Panc1 (cell line): ENCODE data around the gene ASB7. TPM values are rescaled to one million over a fixed set of nuclear protein-coding genes. Genes with fewer than 3 reads are reported as not detected.

Experiments
- ATAC-seq: fragments of 200-7000 bp; cut with Tn5 transposase; 2 replicates; pipeline ENCODE4 v1.9.1; 2020; ENCODE audit warnings: mild to moderate bottlenecking, moderate library complexity
- BruUV-seq: library from RNA; stranded (reverse); fragments of 400-500 nt; replicated peaks from 2 replicates; lab custom pipeline; 2021; lab: Mats Ljungman, UMichigan
- CTCF ChIA-PET: fragments of 300-600 bp; sonication (Branson Sonifier 250); formaldehyde crosslinking; loops from one replicate; lab custom pipeline; 2022; ENCODE audit warnings: antibody characterized with exemption; lab: Charles Lee
- POLR2A ChIA-PET: fragments of 300-600 bp; sonication (Branson Sonifier 250); formaldehyde crosslinking; loops from one replicate; lab custom pipeline; 2022; ENCODE audit warnings: antibody characterized with exemption; lab: Charles Lee
- DNase-seq: peaks from one replicate; pipeline ENCODE4 v3.0.0-alpha.2; 2010; ENCODE audit warnings: low read depth, low spot score
- H3K27ac ChIP-seq: 2 replicates; pipeline ENCODE4 v1.5.1; 2011; ENCODE audit warnings: mild to moderate bottlenecking, low read length, inconsistent platforms
- H3K27me3 ChIP-seq: fragments of 200-500 bp; sonication (Bioruptor generic); 2 replicates; pipeline ENCODE4 v1.6.0; 2014; ENCODE audit warnings: low read length, inconsistent platforms; ENCODE audit not compliant: control insufficient read depth, insufficient read depth
- H3K36me3 ChIP-seq: fragments of 200-500 bp; sonication (Bioruptor generic); 2 replicates; pipeline ENCODE4 v1.5.1; 2014; ENCODE audit warnings: inconsistent platforms, mild to moderate bottlenecking, low read length, moderate library complexity; ENCODE audit not compliant: control insufficient read depth, insufficient read depth
- H3K4me1 ChIP-seq: 2 replicates; pipeline ENCODE4 v1.5.1; 2011; ENCODE audit warnings: inconsistent platforms, mild to moderate bottlenecking, low read length, moderate library complexity; ENCODE audit not compliant: control insufficient read depth, insufficient read depth
- H3K4me3 ChIP-seq, 2 experiments: 2 replicates each; pipeline ENCODE4 v1.5.1; 2011 to 2012; ENCODE audit warnings: low read depth in 2 of 2, low read length in 2 of 2, mild to moderate bottlenecking in 2 of 2, inconsistent platforms in 1 of 2, moderate library complexity in 1 of 2
- H3K9me3 ChIP-seq: fragments of 200-500 bp; sonication (Bioruptor generic); 2 replicates; pipeline ENCODE4 v1.5.1; 2014; ENCODE audit warnings: low read depth, mild to moderate bottlenecking, inconsistent platforms, low read length, moderate library complexity; ENCODE audit not compliant: control insufficient read depth, insufficient read depth
- CTCF ChIP-seq: fragments of 450-650 bp; IDR thresholded peaks from 2 replicates; pipeline ENCODE4 v1.5.1; 2017; ENCODE audit warnings: mild to moderate bottlenecking
- POLR2AphosphoS5 ChIP-seq: IDR thresholded peaks from 2 replicates; pipeline ENCODE4 v1.6.1; 2012; ENCODE audit warnings: mild to moderate bottlenecking, low read depth, low read length, moderate library complexity
- REST ChIP-seq, 2 experiments: IDR thresholded peaks; 2 replicates each; pipeline ENCODE4 v1.6.1; 2011 to 2012; ENCODE audit warnings: low read depth in 2 of 2, control low read depth in 1 of 2, low read length in 1 of 2, mild to moderate bottlenecking in 1 of 2, moderate library complexity in 1 of 2; ENCODE audit not compliant: insufficient read depth in 1 of 2
- SIN3A ChIP-seq: IDR thresholded peaks from 2 replicates; pipeline ENCODE4 v1.6.1; 2012; ENCODE audit warnings: low read depth, mild to moderate bottlenecking, low read length, moderate library complexity, borderline replicate concordance; ENCODE audit not compliant: insufficient read depth
- TCF7L2 ChIP-seq: IDR thresholded peaks from 2 replicates; pipeline ENCODE4 v1.6.1; 2011; ENCODE audit warnings: mild to moderate bottlenecking, low read depth, low read length, inconsistent platforms
- in situ Hi-C: cut with HindIII; loops from 2 replicates; pipeline ENCODE4 v1.10.0; 2016; ENCODE audit warnings: low sequenced_read_pairs, low pct_unique_long_range_greater_than_20kb
- intact Hi-C: fragments of 100-400 bp; cut with micrococcal nuclease; formaldehyde crosslinking; loops from one replicate; pipeline ENCODE4 v1.10.0; 2022; ENCODE audit not compliant: unreplicated experiment
- total RNA-seq: library from RNA; stranded (reverse); gene quantifications from one replicate; pipeline ENCODE4 v1.2.1, GENCODE V29; 2021; ENCODE audit not compliant: unreplicated experiment

ASB7 gene
- total RNA-seq, 1 experiment from 2014 or later: 18.1 TPM

- no peaks in the 10 kb centered on the region for H3K4me1 ChIP-seq
- H3K27ac ChIP-seq: no peak overlapping the region
- no TSS peak for BruUV-seq
- no peaks in the 10 kb centered on the region for H3K27me3 ChIP-seq
- in situ Hi-C loops (no loop called here), intact Hi-C loops (no loop called here)
- ATAC-seq (no peak), DNase-seq (no peak)
- POLR2A ChIA-PET: no interaction called here
- TF ChIP-seq TCF7L2: no peak
- no peak for TF ChIP-seq CTCF
- TF ChIP-seq SIN3A: no peak
- no peak for TF ChIP-seq POLR2AphosphoS5
- TF ChIP-seq REST (IDR thresholded peaks at IDR 0.05; ENCODE audit: insufficient read depth in 1 of 2, low read depth in 2 of 2, low read length in 1 of 2): no peak
- H3K9me3 ChIP-seq: no peaks in the 10 kb centered on the region
- CTCF ChIA-PET: no interaction called here
- no peaks in the 10 kb centered on the region for H3K36me3 ChIP-seq
- H3K4me3 ChIP-seq: no peak overlapping the region
Measured at GRCh38 chr15:100691321-100691720, 88.9 kb downstream of the ASB7 start.

- Histone ChIP-seq H3K36me3 (no peaks in the 10 kb centered on the region), H3K9me3 (no peaks in the 10 kb centered on the region), H3K27ac (no peak overlapping the region), H3K27me3 (no peaks in the 10 kb centered on the region), H3K4me3 (no peak overlapping the region), H3K4me1 (no peaks in the 10 kb centered on the region)
- ChIA-PET POLR2A (no interaction called here), CTCF (no interaction called here)
- ATAC-seq (no peak), DNase-seq (no peak)
- in situ Hi-C loops: no loop called here
- TF ChIP-seq SIN3A (no peak), TCF7L2 (no peak), REST (IDR thresholded peaks at IDR 0.05; ENCODE audit: insufficient read depth in 1 of 2, low read depth in 2 of 2, low read length in 1 of 2) (no peak), POLR2AphosphoS5 (no peak), CTCF (no peak)
- intact Hi-C loops: no loop called here
- no TSS peak for BruUV-seq
Measured at GRCh38 chr15:100692246-100692645, 89.9 kb downstream of the ASB7 start.
